Fibroblast of skin of right quadriceps (primary cell): ENCODE measurements around the gene RPE.
A peak's percentile ranks its signal among the peaks of the same experiment; 100 is the strongest.

Experiments
- DNase-seq: peaks from one replicate; pipeline ENCODE4 v3.0.0-alpha.2; 2013

The RPE gene

DNA sequence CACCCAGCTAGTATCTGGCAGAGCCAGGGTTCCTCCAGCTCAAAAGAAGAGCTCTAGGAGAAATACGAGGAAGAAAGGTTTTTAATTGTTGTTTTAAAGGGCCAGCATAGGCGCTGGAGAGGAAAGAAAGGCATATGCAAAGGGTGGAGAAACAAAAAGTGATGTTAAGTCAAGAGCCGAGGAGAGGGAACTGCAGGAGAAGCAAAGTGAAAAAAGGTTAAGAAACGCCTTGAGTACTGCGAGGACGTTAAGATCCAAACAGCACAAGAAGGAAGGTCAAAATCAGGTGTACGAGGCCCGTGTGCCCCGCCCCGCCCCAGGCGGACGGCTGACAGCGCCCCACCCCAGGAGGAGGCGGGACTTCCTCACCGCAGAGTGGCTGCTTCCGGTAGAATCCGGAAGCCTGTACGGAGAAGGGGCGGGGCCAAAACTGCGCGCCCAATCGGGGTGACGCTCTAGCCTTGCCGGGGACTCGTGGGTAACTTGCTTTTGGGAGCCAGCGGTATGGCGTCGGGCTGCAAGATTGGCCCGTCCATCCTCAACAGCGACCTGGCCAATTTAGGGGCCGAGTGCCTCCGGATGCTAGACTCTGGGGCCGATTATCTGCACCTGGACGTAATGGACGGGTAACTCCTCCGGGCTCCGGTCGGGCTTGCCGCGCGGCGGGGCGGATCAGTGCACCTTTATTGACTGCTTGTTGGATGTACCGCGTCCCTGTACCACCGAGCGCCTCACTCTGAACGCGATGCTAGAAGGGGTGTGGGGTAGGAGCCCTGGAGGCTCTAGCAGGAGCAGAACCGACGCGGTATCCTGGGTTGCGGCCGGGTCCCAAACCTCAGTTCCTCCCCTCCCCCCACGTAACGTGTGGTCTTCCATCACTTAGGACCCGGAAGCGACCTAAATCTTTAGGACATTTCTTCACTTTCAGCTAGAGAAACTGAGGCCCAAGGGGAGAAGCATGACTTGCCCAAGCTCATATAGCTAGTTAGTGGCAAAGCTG, at the start of gene RPE:
RPE (plus strand) TSS at position 481 of the 1,000 bp plus-strand sequence; CDS start at position 505, 24 bp downstream.
- peak; percentile 92 for DNase-seq

DNA sequence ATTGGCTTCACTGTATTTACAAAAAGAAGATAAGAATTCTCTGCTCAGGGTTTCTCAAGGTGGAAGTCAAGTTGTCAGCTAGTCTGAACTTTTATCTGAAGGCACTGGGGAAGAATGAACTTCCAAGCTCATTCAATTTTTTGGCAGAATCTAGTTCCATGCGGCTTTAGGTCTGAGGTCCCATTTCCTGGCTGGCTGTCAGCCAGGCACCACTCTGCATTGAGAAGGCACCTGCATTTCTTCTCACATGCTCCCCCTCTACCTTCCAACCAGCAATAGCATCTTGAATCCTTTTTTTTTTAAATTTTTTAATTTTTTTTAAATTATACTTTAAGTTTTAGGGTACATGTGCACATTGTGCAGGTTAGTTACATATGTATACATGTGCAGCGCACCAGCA, 46.2 kb upstream of the RPE start:
- DNase-seq: no peak

DNA sequence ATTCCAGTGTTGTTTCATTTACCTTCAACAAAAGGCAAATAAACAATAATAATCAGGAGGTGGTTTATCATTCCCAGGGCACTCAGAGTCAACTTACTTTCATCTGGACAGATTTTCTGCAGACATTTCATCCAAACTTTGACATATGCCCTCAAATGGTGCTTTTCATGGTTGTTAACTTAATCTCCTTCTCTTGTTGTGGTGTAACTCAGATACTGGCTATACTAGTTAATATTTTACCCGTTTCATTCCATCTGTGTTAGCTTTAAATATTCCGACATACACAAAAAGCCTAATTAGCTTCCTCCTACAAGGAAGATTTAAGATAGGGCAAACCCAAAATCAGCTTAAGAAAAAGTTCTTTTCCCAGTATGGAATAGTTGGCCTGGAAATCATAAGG, 44.4 kb upstream of the RPE start:
- no peak for DNase-seq

DNA sequence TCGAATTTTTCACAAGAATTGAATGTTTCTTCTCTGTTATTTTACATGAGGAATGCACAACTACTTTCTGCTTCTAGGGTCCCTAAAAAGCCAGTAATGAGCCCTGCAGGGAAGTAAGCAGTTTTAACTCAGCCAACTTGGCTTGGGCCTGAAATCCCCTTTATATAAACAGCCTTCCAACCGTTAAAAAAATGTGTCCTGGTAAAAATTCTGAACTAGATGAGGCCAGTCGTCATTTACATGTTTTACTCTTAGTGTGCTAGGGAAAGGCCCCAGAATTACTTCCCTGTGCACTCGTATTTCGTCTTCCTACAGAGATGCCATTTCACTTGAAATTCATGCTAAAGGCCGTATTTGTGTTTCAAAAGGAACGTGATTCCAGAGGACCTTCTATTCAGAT, 42.4 kb upstream of the RPE start:
- DNase-seq: no peak

DNA sequence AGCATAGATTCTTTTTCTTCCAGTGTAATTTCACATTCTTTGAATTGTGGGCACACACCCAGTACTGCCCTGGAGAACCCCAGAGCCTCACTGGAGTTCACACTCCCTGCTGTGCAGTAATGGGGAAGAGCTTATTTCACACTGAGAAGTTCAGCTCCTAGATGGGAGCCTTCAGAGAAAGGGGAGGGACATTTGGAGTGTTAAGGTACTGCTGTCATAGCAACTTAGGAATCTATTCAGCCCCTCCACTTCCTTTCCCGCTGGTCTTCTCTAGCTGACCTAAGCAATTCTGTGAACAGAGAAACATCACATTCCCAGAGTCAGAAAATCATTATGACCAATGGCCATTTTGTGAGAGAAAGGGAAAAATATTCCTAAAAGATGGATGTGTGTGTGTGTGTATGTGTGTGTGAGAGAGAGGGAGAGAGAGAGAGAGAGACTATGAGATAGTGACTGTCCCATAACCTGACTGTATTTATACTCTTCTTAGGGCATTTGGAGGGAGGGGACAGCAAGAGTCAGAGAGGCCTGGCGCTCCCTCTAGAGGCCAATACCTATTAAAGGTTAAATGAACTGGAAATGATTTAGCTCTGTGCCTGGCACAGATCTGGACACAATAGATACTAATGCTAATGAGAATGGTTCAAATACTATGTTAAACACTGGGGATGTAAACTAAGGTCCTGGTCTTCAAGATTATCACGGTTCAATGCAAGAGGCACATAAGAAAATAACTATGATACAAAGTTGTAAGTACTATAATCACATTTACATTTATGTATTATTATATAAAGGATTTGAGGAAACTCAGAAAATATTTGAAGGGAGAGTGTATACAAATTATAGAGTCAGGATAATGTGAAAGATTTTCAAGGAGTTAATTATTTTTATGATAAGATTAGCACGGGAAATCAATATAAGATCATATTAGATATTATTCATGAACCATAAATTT, 41.5 kb upstream of the RPE start:
- DNase-seq: peak; percentile 41

DNA sequence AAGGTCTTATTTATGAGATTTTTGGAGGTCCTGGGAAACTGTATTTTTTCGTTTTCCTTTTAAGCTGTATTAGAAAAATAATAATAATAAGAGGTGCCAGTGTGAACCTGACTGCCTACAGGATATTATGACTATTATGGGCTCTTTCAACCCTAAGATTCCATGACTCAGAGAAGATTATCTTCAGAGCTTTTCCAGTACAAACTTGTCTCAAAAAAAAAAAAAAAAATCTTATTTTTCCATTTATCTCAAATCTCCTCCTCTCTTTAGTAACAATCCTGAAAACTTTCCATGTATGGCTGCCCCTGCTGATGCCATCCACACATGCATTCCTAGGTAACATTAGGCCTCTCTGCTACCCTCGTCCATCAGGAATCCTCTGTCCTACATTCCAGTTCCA, 36.7 kb upstream of the RPE start:
- DNase-seq: no peak

- DNase-seq: no peak
These were observed 32.7 kb upstream of the RPE start for GRCh38 chr2:209969692-209970091.

- no peak for DNase-seq
These were observed 32.2 kb upstream of the RPE start for GRCh38 chr2:209970271-209970670.

DNA sequence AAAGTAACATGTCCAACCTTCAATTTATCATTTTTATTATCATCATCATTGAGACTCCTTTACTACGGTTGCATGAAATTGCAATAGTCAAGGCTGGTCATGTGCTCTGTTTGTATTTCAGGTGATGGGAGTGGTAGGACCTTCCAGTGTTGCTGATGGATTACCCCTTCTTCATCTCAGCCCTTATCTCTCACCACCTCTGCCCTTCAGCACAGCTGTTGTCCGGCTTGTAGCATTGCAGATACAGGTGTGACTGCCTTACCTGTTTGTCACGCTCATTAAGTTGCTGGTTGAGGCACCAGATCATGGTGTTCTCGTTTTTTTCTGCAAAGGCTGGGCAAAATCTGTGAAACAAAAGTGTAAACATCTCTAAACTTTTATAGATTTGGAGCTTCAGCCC, 31.7 kb upstream of the RPE start:
- DNase-seq: no peak

DNA sequence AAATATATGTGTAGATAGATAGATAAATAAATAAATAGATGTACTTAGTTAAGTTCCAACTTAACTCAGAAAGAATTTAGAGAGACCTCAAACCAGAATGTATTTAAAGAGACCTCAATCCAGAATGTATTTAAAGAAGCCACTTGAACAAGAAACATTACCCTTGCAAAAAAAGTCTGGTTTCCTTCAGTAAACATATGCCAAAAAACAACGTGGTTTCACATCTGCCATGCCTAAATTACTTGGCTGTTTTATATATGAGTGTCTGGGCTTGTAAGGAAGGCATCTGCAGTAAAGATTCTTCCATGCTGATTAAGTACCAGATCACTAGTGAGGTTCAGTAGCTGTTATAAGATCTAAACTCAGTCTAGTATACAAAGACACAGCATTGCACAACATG, 29.1 kb upstream of the RPE start:
- DNase-seq: no peak

- no peak for DNase-seq
These were observed 27.9 kb upstream of the RPE start for GRCh38 chr2:209974576-209974975.

- DNase-seq: no peak
These were observed 25.6 kb upstream of the RPE start for GRCh38 chr2:209976698-209977385.

GRCh38 chr2:209977386-209978239, 24.8 kb upstream of the RPE start:
- peak; percentile 17 for DNase-seq

GRCh38 chr2:209984291-209984690, 18.1 kb upstream of the RPE start:
- DNase-seq: no peak

- no peak for DNase-seq
These were observed 16.6 kb upstream of the RPE start for GRCh38 chr2:209985874-209986273.

- no peak for DNase-seq
These were observed 16.0 kb upstream of the RPE start for GRCh38 chr2:209986415-209986814.

DNA sequence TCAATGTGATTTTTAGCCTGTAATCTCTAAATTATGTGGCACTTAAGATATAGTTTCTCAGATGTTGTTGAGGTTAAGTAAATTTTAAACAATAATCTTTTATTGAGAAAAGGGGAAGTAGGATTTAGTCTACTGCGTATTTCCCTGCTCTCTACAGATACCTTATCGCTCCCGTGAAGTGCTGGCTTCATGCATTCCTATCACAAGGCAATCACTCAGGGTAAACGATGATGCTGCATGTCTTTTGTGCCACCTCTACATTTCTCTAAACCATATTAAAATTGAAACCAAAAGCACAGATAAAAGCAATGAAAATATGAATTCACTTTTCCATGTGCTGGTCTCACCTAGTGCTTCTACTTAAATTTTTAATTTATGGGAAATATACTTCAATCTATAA, 14.4 kb upstream of the RPE start:
- DNase-seq: no peak

DNA sequence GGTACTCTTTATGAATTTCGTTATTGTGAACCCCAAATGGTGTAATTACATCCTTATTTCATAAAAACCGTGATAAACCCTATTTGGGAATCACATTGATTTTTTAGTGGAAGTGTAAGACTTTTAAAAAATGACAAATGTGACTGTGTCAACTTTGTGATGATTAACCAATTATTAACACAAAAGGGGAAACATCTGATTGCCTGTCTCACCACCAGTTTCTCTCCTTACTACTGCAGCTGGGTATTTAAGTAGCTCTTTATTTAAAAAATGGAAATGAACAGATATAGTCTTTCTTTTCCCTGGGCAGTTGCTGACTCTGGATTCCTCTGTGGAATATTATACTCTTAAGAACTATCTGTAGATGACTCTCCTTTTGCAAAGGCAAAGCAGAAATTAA, 11.6 kb upstream of the RPE start:
- DNase-seq: no peak

- DNase-seq: no peak
These were observed 8.5 kb upstream of the RPE start for GRCh38 chr2:209993968-209994367.

GRCh38 chr2:209998596-209998995, 3.8 kb upstream of the RPE start:
- no peak for DNase-seq

- DNase-seq: no peak
These were observed 1.7 kb upstream of the RPE start for GRCh38 chr2:210000464-210001324.
